LNCaP clone FGC (cell line): Measurements from ENCODE around the gene MAN2B2.
A peak's percentile ranks its signal among the peaks of the same experiment; 100 is the strongest.

ENCODE experiments used
- DNase-seq: peaks from one replicate; pipeline ENCODE4 v3.0.0-alpha.2; 2011; ENCODE audit warnings: low read depth
- H3K4me3 ChIP-seq: 2 replicates; pipeline ENCODE4 v1.5.1; 2011; ENCODE audit warnings: mild to moderate bottlenecking, low read depth, low read length, control low read depth
- TF ChIP-seq, protein P1 (sequence below): IDR thresholded peaks from 2 replicates; pipeline ENCODE4 v1.5.1; 2012; ENCODE audit warnings: mild to moderate bottlenecking; ENCODE audit not compliant: control insufficient read depth, insufficient read depth; ENCODE audit errors: extremely low read depth

The MAN2B2 gene

DNA sequence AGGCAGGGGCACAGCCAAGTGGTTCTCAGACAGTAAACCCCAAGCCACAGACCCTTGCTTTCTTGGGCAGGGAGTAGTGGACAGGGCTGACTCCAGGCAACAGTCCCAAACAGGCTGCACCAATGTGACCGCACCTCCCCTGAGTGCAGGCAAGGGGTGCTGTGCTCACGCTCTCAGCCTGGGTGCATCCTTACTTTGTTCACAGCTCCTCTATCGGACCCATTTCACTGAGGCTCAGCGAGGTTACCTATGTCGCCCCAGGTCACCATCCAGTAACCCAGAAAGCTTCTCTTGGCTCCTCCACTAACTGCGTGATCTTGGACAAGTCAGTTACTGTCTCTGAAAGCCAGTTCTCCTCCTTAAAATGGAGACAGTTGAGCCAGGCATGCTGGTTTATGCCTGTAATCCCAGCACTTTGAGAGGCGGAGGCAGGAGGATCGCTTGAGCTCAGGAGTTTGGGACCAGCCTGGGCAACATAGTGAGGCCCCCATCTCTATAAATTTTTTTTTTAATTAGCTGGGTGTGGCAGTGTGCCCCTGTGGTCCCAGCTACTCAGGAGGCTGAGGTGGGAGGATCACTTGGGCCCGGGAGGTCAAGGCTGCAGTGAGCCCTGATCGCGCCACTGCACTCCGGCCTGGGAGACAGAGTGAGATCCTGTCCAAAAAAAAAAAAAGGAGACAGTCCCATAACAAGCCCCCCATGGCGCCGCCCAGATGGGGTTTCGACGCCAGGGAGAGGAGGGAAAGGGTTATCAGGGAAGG, 823 bp upstream of the MAN2B2 start:
- no peak for DNase-seq
- TF ChIP-seq, protein P1, sequence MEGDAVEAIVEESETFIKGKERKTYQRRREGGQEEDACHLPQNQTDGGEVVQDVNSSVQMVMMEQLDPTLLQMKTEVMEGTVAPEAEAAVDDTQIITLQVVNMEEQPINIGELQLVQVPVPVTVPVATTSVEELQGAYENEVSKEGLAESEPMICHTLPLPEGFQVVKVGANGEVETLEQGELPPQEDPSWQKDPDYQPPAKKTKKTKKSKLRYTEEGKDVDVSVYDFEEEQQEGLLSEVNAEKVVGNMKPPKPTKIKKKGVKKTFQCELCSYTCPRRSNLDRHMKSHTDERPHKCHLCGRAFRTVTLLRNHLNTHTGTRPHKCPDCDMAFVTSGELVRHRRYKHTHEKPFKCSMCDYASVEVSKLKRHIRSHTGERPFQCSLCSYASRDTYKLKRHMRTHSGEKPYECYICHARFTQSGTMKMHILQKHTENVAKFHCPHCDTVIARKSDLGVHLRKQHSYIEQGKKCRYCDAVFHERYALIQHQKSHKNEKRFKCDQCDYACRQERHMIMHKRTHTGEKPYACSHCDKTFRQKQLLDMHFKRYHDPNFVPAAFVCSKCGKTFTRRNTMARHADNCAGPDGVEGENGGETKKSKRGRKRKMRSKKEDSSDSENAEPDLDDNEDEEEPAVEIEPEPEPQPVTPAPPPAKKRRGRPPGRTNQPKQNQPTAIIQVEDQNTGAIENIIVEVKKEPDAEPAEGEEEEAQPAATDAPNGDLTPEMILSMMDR: no peak
- H3K4me3 ChIP-seq: peak overlapping the region; percentile 93

DNA sequence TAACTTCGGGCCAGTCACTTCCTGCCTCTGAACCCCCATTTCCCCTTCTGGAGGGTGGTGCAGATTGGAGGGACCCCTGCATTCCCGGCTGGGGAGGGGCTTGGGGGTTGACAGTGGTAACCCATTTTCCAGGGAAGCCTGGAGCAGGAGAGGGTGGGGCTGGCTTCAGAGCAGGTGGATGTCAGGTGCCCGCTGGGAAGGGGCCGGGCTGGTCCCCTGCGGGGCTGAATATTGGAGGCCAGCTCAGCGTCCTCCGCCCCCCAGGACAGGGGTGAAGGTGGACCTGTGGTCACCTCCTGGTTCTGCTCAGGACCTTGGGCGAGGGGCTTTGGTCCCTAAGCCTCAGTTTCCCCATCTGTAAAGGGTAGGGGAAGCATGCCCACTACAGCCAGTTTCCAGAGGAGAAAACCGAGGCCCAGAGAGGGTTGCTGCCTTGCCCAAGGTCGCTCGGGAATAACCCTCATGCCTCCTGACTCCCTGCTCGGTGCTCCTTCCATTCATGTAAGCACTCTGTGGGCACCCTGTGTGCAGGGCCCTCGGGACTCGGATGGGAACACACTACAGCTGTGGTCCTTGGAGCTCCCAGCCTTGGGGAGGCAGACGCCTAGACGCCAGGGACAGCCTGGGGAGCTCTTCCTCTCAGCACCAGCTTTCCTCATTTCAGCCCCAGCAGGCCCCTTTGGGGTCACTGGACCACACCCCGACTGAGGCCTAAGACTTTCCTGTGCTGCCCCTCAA, 683 bp downstream of the MAN2B2 start:
- peak overlapping the region; percentile 93 for H3K4me3 ChIP-seq
- DNase-seq: no peak
- TF ChIP-seq, protein P1: no peak

DNA sequence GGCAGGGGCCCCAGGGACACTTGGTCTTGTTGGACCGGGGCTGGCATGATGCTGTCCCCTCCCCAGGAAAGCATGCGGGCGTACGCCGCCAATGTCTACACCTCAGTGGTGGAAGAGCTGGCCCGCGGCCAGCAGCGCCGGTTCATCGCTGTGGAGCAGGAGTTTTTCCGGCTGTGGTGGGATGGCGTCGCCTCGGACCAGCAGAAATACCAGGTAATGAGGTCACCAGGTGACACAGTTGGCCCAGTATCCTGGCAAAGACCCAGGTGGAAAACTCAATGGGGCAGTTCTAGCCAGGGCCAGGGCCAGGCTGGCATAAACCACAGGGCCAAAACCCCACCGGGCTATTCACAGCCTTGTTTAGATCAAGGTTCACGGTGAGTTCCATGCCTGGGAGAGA, 1.5 kb downstream of the MAN2B2 start:
- no peak overlapping the region for H3K4me3 ChIP-seq
- no peak for DNase-seq
- TF ChIP-seq, protein P1: no peak

DNA sequence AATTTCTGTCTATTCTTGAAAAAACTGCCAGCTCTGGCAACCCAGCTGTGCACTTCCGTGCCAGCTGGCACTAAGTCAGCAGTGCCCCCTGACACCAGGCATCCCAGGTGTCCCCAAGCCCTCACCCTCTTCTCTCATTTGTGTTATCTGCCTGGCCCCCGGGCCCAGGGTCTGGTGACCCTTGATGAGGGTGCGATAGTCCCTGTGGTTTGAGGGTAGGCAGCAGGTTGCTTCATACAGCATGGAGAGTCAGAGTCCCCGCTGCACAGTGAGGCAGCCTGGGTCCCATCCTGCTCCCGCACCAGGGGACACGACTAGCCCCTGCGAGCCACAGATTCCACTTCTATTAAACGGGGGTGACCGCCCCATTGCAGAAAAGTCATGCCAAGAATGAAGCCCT, 1.9 kb downstream of the MAN2B2 start:
- TF ChIP-seq, protein P1: no peak
- no peak for DNase-seq
- H3K4me3 ChIP-seq: no peak overlapping the region

DNA sequence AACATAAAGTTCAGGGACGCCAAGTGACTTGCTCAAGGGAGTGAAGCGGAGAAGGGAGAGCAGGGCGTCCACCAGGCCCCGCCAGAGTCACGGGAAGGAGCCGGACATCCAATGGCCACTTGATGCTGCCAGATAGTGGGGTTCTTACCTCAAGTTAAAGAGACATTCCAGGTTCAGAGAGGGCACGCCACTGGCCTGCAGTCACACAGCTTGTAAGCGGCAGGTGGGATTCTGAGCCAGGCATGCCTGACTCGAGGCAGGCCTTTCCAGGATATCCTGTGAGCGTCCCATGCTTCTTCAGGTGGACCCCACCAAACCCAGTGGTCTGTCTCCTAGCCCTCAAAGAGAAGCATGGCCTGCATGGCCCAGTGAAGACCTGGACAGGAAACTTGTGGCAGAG, 2.4 kb downstream of the MAN2B2 start:
- TF ChIP-seq, protein P1: no peak
- no peak for DNase-seq
- H3K4me3 ChIP-seq: no peak overlapping the region

DNA sequence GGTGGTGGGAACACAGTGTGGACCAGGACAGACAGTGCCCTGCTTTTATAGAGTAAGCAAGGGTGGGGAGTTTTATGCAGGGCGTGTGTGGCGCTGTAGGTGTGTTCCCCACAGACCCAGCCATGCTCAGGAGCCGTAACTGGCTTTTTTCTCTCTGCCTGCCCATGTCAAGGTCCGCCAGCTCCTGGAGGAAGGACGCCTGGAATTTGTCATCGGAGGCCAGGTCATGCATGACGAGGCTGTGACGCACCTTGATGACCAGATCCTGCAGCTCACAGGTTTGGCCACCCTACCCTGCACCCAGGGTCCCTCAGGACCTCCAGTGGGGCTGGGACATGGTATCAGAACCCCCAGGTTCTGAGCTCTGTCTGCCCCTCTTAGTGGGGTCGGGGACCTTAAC, 3.2 kb downstream of the MAN2B2 start:
- TF ChIP-seq, protein P1: no peak
- no peak for DNase-seq
- no peak overlapping the region for H3K4me3 ChIP-seq
